Testis (tissue), 3 donors: ENCODE results near the gene TMIE. TPM values are rescaled to one million over a fixed set of nuclear protein-coding genes. Genes with fewer than 3 reads are reported as not detected.

Source experiments
- DNase-seq: peaks from one replicate; pipeline ENCODE4 v3.0.0-alpha.2; 2019
- H3K27ac ChIP-seq, 2 donors: fragments of 200-600 bp; sonication (generic); one replicate each; pipeline ENCODE4 v1.5.1; 2019
- H3K27me3 ChIP-seq: fragments of 200-600 bp; sonication (generic); one replicate; pipeline ENCODE4 v1.5.1; 2019
- H3K36me3 ChIP-seq: fragments of 200-600 bp; sonication (generic); one replicate; pipeline ENCODE4 v1.5.1; 2017; ENCODE audit warnings: low read depth; ENCODE audit errors: missing control alignments
- H3K4me1 ChIP-seq: fragments of 200-600 bp; sonication (generic); one replicate; pipeline ENCODE4 v1.5.1; 2019
- H3K4me3 ChIP-seq, 2 donors: fragments of 200-600 bp; sonication (generic); one replicate each; pipeline ENCODE4 v1.5.1; 2017 to 2019
- H3K9me3 ChIP-seq: fragments of 200-600 bp; sonication (generic); one replicate; pipeline ENCODE4 v1.5.1; 2017
- CTCF ChIP-seq, 3 experiments: fragments of 450-650 bp in 2 of 3; fragments of 200-600 bp in 1 of 3; sonication (generic) in 1 of 3; IDR thresholded peaks; one replicate each; pipeline ENCODE4 v1.5.1; 2016 to 2019; ENCODE audit warnings: antibody characterized with exemption in 3 of 3, mild to moderate bottlenecking in 2 of 3, moderate library complexity in 1 of 3
- POLR2A ChIP-seq: fragments of 450-650 bp; IDR thresholded peaks from one replicate; pipeline ENCODE4 v1.6.1; 2017; ENCODE audit warnings: antibody characterized with exemption, mild to moderate bottlenecking, moderate library complexity
- WGBS, 2 donors: methylation state at CpG; one replicate each; pipeline ENCODE4 v1.1.5; 2018; 5-methylcytosine and 5-hydroxymethylcytosine counted together
- intact Hi-C: fragments of 100-400 bp; cut with DNase I; formaldehyde crosslinking; loops from one replicate; pipeline ENCODE4 v1.15.1; 2023; ENCODE audit warnings: low total_unique reads
- polyA plus RNA-seq: library from polyadenylated mRNA; stranded (reverse); fragments of 350-450 nt; fragmentation: Illumina TruSeq; extraction: RNeasy Lipid Tissue Mini Kit (QIAGEN cat#74804); gene quantifications from one replicate; pipeline ENCODE4 v1.2.3, GENCODE V29; 2014; ENCODE audit warnings: low read depth, low replicate concordance; ENCODE audit not compliant: insufficient read depth
- total RNA-seq, 2 donors: library from RNA; depleted of rRNA; stranded (reverse); fragments of >200 nt; gene quantifications; one replicate each; pipeline ENCODE4 v1.2.3, GENCODE V29; 2016

TMIE gene
- total and polyA plus RNA-seq, 3 donors from 2014 or later = 1.5 to 2.3 (median 1.8) TPM

DNA sequence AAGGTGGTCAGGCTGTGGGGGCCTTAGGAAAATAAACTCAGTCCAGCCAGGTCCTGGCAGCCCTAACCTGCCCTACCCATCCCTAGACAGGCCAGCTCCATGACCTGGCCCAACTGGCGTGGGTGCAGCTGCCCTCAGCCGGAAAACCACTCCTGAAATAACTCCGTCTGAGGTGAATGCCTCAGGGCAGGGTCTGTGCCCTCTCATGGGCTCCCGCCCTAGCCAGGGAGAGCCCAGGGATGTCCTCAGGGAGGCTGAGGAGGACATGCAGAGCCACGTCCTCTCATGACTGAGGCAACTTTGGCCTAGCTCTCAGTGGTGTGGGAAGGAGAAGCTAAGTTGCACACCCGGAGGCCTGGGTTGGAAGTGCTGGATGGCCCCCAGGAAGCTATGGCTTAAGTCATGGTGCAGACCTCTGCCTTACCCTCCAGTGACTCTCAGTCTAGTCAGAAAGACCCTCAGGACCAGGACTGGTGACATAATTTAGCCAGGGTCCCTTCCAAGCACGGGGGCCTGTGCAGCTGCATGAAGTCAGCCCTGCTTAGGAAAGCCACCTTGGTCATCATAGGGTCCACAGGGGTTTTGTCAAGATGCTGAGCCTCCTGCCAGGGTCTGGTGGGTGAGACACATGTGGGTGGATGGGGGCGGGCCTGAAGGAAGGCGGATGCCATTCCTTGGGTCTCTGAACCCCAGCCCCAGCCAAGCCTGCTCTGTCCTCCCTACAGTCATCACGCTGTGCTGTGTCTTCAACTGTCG is 7.4 kb downstream of the TMIE start:
- DNase-seq = no peak
- intact Hi-C loops = no loop called here
- Histone ChIP-seq H3K4me1 (no peaks in the 10 kb centered on the region), H3K36me3 (no peaks in the 10 kb centered on the region), H3K4me3 (no peak overlapping the region), H3K27ac (no peak overlapping the region), H3K27me3 (no peaks in the 10 kb centered on the region), H3K9me3 (no peaks in the 10 kb centered on the region)
- TF ChIP-seq CTCF (IDR thresholded peaks at IDR 0.05) (no peak), POLR2A (no peak)
- 86 to 93% methylated on average over 9 to 11 of the region's 11 CpGs for WGBS, 2 donors

- TF ChIP-seq CTCF (IDR thresholded peaks at IDR 0.05) (no peak), POLR2A (no peak)
- Histone ChIP-seq H3K9me3 (no peaks in the 10 kb centered on the region), H3K27ac (no peak overlapping the region), H3K4me3 (no peak overlapping the region), H3K36me3 (no peaks in the 10 kb centered on the region), H3K27me3 (no peaks in the 10 kb centered on the region), H3K4me1 (no peaks in the 10 kb centered on the region)
- 89 to 91% methylated on average over 7 of the region's 7 CpGs for WGBS, 2 donors
- no peak for DNase-seq
- intact Hi-C loops = no loop called here
Observed at GRCh38 chr3:46709157-46709654, 8.0 kb downstream of the TMIE start.

- H3K27me3 ChIP-seq = no peaks in the 10 kb centered on the region
- no peak overlapping the region for H3K27ac ChIP-seq
- no peaks in the 10 kb centered on the region for H3K36me3 ChIP-seq
- H3K4me1 ChIP-seq = no peaks in the 10 kb centered on the region
- 95 to 97% methylated on average over 6 of the region's 6 CpGs for WGBS, 2 donors
- H3K9me3 ChIP-seq = no peaks in the 10 kb centered on the region
- no peak overlapping the region for H3K4me3 ChIP-seq
- no peak for DNase-seq
- intact Hi-C loops = no loop called here
- TF ChIP-seq POLR2A (no peak), CTCF (IDR thresholded peaks at IDR 0.05) (no peak)
Observed at GRCh38 chr3:46709721-46710120, 8.5 kb downstream of the TMIE start.

- no peaks in the 10 kb centered on the region for H3K9me3 ChIP-seq
- DNase-seq = no peak
- H3K4me3 ChIP-seq = no peak overlapping the region
- no peaks in the 10 kb centered on the region for H3K4me1 ChIP-seq
- 93 to 100% methylated on average over 7 of the region's 7 CpGs for WGBS, 2 donors
- H3K27ac ChIP-seq = no peak overlapping the region
- intact Hi-C loops = no loop called here
- no peaks in the 10 kb centered on the region for H3K36me3 ChIP-seq
- no peaks in the 10 kb centered on the region for H3K27me3 ChIP-seq
- TF ChIP-seq CTCF (IDR thresholded peaks at IDR 0.05) (no peak), POLR2A (no peak)
Observed at GRCh38 chr3:46710229-46710628, 9.0 kb downstream of the TMIE start.
